ENCODE measurements around the gene IRF1. TPM values are rescaled to one million over a fixed set of nuclear protein-coding genes. Genes with fewer than 3 reads are reported as not detected.
"Not testable (repeated sequence)": the region's sequence is repeated elsewhere in the genome, so short reads cannot be mapped to it uniquely, and the experiment has no call there.

Gene IRF1
- total RNA-seq, 2 donors from 2014 or later: 5.6 to 7.3 TPM

DNA sequence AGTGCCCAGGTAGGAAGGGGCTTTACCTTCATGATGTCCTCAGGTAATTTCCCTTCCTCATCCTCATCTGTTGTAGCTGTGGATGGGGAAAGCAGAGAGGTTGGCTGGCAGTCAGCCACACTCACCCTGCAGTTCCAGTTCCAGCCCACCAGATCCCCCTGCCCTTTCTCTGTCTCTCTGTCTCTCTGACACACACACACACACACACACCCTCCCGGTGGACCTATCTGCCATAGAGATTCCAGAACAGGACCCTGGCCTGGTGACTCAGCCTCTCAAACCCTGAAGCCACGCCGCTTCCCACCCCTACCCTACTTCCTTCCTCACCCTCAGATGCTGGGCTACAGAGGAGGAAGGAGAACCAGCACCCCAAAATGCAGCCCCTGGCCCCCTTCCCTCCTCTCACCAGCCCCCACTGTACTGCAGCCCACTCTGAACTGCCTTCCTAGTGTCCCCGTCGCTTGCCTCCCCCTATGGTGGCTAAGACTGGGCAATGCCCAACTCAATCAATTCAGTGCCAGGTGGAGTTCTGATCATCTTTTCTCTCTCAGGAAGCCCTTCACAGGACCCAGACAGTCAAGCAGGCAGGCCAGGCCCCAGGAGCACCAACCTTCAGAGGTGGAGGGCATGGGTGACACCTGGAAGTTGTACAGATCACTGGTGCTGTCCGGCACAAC is 4.8 kb downstream of the IRF1 start:
- no peak overlapping the region for H3K9ac ChIP-seq (ENCODE audit: extremely low read depth, low read length, poor library complexity, severe bottlenecking)
- no peaks in the 10 kb centered on the region for H3K9me3 ChIP-seq (ENCODE audit: control insufficient read depth, low read length)
- H3K4me3 ChIP-seq (ENCODE audit: low read length): no peak overlapping the region
- peaks cover 27% of the 10 kb centered on the region for H3K36me3 Mint-ChIP-seq (ENCODE audit: low read depth)
- TF ChIP-seq, protein P1, sequence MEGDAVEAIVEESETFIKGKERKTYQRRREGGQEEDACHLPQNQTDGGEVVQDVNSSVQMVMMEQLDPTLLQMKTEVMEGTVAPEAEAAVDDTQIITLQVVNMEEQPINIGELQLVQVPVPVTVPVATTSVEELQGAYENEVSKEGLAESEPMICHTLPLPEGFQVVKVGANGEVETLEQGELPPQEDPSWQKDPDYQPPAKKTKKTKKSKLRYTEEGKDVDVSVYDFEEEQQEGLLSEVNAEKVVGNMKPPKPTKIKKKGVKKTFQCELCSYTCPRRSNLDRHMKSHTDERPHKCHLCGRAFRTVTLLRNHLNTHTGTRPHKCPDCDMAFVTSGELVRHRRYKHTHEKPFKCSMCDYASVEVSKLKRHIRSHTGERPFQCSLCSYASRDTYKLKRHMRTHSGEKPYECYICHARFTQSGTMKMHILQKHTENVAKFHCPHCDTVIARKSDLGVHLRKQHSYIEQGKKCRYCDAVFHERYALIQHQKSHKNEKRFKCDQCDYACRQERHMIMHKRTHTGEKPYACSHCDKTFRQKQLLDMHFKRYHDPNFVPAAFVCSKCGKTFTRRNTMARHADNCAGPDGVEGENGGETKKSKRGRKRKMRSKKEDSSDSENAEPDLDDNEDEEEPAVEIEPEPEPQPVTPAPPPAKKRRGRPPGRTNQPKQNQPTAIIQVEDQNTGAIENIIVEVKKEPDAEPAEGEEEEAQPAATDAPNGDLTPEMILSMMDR (conservative IDR thresholded peaks at IDR 0.05): no peak
- H3K27ac Mint-ChIP-seq: no peak overlapping the region
- peaks cover 6% of the 10 kb centered on the region for H3K27me3 Mint-ChIP-seq (ENCODE audit: insufficient read depth)
- H3K27me3 ChIP-seq (ENCODE audit: control insufficient read depth, insufficient read depth, low read length, poor library complexity, severe bottlenecking): peaks cover 8% of the 10 kb centered on the region
- DNase-seq: peak; percentile 34
- 96 to 100% methylated on average over 1 to 6 of the region's 6 CpGs for WGBS, 2 experiments (ENCODE audit: insufficient coverage in 1 of 2, insufficient read length in 1 of 2)
- H3K27ac ChIP-seq (ENCODE audit: low read depth, low read length): no peak overlapping the region
- peaks cover 23% of the 10 kb centered on the region for H3K36me3 ChIP-seq (ENCODE audit: control insufficient read depth, insufficient read depth, low read length)
- H3K4me1 Mint-ChIP-seq: no peaks in the 10 kb centered on the region
- no peaks in the 10 kb centered on the region for H3K9me3 Mint-ChIP-seq
- peaks cover 5% of the 10 kb centered on the region for H3K4me1 ChIP-seq (ENCODE audit: control insufficient read depth, insufficient read depth, low read length)
- no peak overlapping the region for H3K4me3 Mint-ChIP-seq

DNA sequence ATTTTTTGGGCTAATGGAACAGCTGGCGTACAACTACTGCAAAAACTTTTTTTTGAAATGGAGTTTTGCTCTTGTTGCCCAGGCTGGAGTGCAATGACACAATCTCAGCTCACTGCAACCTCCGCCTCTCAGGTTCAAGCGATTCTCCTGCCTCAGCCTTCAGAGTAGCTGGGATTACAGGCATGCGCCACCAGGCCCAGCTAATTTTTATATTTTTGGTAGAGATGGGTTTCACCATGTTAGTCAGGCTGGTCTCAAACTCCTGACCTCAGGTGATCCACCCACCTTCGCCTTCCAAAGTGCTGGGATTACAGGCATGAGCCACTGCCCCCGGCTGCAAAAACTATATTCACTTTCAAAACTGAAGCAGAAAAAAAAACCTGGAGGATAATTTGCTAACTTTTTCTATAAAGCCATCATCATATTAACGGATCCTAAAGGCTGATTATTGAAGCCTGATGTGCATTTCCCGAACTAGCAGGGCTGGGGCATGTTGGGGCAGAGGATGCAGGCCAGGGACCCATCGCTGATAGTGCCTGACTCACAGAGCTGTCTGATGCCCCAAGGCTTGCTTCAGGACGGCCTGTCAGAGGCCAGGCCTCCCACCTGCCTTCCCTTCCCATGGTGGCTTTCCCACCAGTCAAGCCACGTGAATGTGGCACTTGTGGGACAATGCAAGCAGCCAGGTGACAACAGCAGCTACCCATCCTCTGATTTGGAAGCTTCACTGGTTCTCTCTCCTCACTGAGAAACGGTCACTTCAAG is 5.5 kb downstream of the IRF1 start:
- WGBS, 2 experiments (ENCODE audit: insufficient coverage in 1 of 2, insufficient read length in 1 of 2): 89 to 97% methylated on average over 6 to 12 of the region's 12 CpGs
- not testable (repeated sequence) for H3K4me3 ChIP-seq (ENCODE audit: low read length); H3K27me3 Mint-ChIP-seq (ENCODE audit: insufficient read depth); H3K9ac ChIP-seq (ENCODE audit: extremely low read depth, low read length, poor library complexity, severe bottlenecking); H3K4me3 Mint-ChIP-seq; H3K9me3 ChIP-seq (ENCODE audit: control insufficient read depth, low read length); H3K4me1 Mint-ChIP-seq; H3K27ac Mint-ChIP-seq; H3K4me1 ChIP-seq (ENCODE audit: control insufficient read depth, insufficient read depth, low read length); H3K9me3 Mint-ChIP-seq; H3K27ac ChIP-seq (ENCODE audit: low read depth, low read length); H3K27me3 ChIP-seq (ENCODE audit: control insufficient read depth, insufficient read depth, low read length, poor library complexity, severe bottlenecking)
- peaks cover 27% of the 10 kb centered on the region for H3K36me3 Mint-ChIP-seq (ENCODE audit: low read depth)
- H3K36me3 ChIP-seq (ENCODE audit: control insufficient read depth, insufficient read depth, low read length): peaks cover 23% of the 10 kb centered on the region
- peak; percentile 20 for DNase-seq

DNA sequence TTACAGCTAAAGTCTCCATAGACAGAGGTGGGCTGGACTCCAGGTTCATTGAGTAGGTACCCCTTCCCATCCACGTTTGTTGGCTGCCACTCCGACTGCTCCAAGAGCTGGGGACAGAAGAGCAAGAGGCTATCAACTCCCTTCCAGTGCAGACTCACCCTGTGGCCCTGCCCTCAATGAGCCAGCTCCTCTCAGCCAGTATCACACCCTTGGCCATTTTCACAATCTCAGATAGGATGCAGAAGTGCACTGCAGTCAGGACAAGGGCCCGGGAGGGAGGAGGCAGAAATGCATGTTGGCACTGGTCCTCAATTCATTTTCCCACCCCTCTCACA is 6.2 kb downstream of the IRF1 start:
- Histone ChIP-seq H3K9me3 (ENCODE audit: control insufficient read depth, low read length) (no peaks in the 10 kb centered on the region), H3K36me3 (ENCODE audit: control insufficient read depth, insufficient read depth, low read length) (peaks cover 23% of the 10 kb centered on the region), H3K4me1 (ENCODE audit: control insufficient read depth, insufficient read depth, low read length) (peaks cover under 1% of the 10 kb centered on the region), H3K27ac (ENCODE audit: low read depth, low read length) (no peak overlapping the region), H3K9ac (ENCODE audit: extremely low read depth, low read length, poor library complexity, severe bottlenecking) (no peak overlapping the region), H3K4me3 (ENCODE audit: low read length) (no peak overlapping the region), H3K27me3 (ENCODE audit: control insufficient read depth, insufficient read depth, low read length, poor library complexity, severe bottlenecking) (peaks cover 4% of the 10 kb centered on the region)
- Mint-ChIP-seq H3K36me3 (ENCODE audit: low read depth) (peaks cover 27% of the 10 kb centered on the region), H3K4me3 (no peak overlapping the region), H3K27me3 (ENCODE audit: insufficient read depth) (peaks cover 4% of the 10 kb centered on the region), H3K9me3 (no peaks in the 10 kb centered on the region), H3K4me1 (no peaks in the 10 kb centered on the region), H3K27ac (no peak overlapping the region)
- DNase-seq: no peak
- WGBS, 2 experiments (ENCODE audit: insufficient coverage in 1 of 2, insufficient read length in 1 of 2): 77 to 93% methylated on average over 2 to 3 of the region's 3 CpGs
- TF ChIP-seq, protein P1 (conservative IDR thresholded peaks at IDR 0.05): no peak

Measured in endodermal cell (in vitro differentiated cells).